WTC11 (cell line): Measurements from ENCODE around the gene TREH.

Experiments
- FOXP1 ChIP-seq: sonication (generic); formaldehyde crosslinking; IDR thresholded peaks from 2 replicates; pipeline ENCODE4 v1.8.0; 2022; ENCODE audit warnings: missing genetic modification reagents, mild to moderate bottlenecking, moderate library complexity, borderline replicate concordance
- IRF2 ChIP-seq: sonication (generic); formaldehyde crosslinking; IDR thresholded peaks from 2 replicates; pipeline ENCODE4 v1.8.0; 2022; ENCODE audit warnings: low read depth, missing genetic modification reagents, borderline replicate concordance
- RELA ChIP-seq: sonication (generic); formaldehyde crosslinking; IDR thresholded peaks from 2 replicates; pipeline ENCODE4 v1.8.1; 2022; ENCODE audit warnings: missing genetic modification reagents, mild to moderate bottlenecking, borderline replicate concordance
- TCF7 ChIP-seq: sonication (generic); formaldehyde crosslinking; IDR thresholded peaks from 2 replicates; pipeline ENCODE4 v1.8.0; 2022; ENCODE audit warnings: mild to moderate bottlenecking, low read depth, missing genetic modification reagents, moderate library complexity
- TP53 ChIP-seq: sonication (generic); formaldehyde crosslinking; IDR thresholded peaks from 2 replicates; pipeline ENCODE4 v1.8.1; 2023; ENCODE audit warnings: mild to moderate bottlenecking, missing genetic modification reagents
- ZNF263 ChIP-seq: sonication (generic); formaldehyde crosslinking; IDR thresholded peaks from 2 replicates; pipeline ENCODE4 v1.8.1; 2022; ENCODE audit warnings: low read depth, mild to moderate bottlenecking, moderate library complexity, missing genetic modification reagents
- TF ChIP-seq, protein P1 (sequence below): sonication (generic); formaldehyde crosslinking; IDR thresholded peaks from 2 replicates; pipeline ENCODE4 v1.8.1; 2022; ENCODE audit warnings: missing genetic modification reagents, borderline replicate concordance
- TF ChIP-seq, protein P2 (sequence below): sonication (generic); formaldehyde crosslinking; IDR thresholded peaks from 2 replicates; pipeline ENCODE4 v1.8.0; 2022; ENCODE audit warnings: mild to moderate bottlenecking, missing genetic modification reagents
- TF ChIP-seq, protein P3 (sequence below): fragments of 200-600 bp; IDR thresholded peaks from 2 replicates; pipeline ENCODE4 v1.8.0; 2022; ENCODE audit warnings: antibody characterized with exemption
- TF ChIP-seq, protein P4 (sequence below): sonication (generic); formaldehyde crosslinking; conservative IDR thresholded peaks from 2 replicates; pipeline ENCODE4 v1.8.1; 2023; ENCODE audit warnings: mild to moderate bottlenecking, low read depth, missing genetic modification reagents, moderate library complexity
- TF ChIP-seq, protein P5 (sequence below): sonication (generic); formaldehyde crosslinking; IDR thresholded peaks from 2 replicates; pipeline ENCODE4 v1.8.1; 2023; ENCODE audit warnings: mild to moderate bottlenecking, missing genetic modification reagents
- TF ChIP-seq, protein P6 (sequence below): sonication (generic); formaldehyde crosslinking; IDR thresholded peaks from 2 replicates; pipeline ENCODE4 v1.8.0; 2023; ENCODE audit warnings: missing genetic modification reagents
- TF ChIP-seq, protein P7 (sequence below): sonication (generic); formaldehyde crosslinking; IDR thresholded peaks from 2 replicates; pipeline ENCODE4 v1.8.0; 2022; ENCODE audit warnings: mild to moderate bottlenecking, missing genetic modification reagents
- TF ChIP-seq, protein P8 (sequence below): sonication (generic); formaldehyde crosslinking; IDR thresholded peaks from 2 replicates; pipeline ENCODE4 v1.8.1; 2022; ENCODE audit warnings: low read depth, missing genetic modification reagents, borderline replicate concordance

DNA sequence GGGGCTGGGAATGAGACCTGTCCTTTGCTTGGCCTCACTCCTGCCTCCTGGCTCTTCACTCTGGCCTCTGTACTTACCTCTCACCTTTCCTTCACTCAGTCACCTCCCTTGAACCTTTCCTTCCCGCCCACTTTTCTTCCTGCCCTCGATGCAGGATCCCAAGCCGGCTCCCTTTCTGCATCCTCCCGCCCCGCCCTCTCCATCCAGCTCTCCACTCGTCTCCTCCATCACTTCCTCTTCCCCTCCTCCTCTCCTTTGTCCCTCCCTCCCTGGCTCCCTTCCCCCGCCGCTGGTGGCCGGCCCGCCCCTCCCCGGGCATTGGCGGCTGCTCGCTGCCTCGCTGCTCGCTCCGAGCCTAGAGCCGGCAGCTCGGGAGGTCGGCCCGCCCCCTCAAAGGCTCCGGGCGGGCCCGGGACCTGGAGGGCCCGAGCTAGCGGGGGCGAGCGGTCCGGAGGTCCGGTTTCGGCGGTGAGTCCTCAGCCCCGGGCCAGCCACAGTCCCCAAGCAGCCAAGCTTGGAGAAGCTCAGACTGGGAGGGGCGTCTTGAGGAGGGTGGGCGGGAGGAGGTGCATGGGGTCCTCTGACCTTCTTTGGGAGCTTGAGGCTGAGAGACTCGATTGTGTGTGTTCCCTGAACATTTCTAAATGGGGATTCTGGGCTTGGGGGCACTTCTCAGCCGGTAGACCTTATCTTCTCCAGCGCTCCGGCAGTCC lies 58.2 kb downstream of the TREH start:
- TF ChIP-seq, protein P1, sequence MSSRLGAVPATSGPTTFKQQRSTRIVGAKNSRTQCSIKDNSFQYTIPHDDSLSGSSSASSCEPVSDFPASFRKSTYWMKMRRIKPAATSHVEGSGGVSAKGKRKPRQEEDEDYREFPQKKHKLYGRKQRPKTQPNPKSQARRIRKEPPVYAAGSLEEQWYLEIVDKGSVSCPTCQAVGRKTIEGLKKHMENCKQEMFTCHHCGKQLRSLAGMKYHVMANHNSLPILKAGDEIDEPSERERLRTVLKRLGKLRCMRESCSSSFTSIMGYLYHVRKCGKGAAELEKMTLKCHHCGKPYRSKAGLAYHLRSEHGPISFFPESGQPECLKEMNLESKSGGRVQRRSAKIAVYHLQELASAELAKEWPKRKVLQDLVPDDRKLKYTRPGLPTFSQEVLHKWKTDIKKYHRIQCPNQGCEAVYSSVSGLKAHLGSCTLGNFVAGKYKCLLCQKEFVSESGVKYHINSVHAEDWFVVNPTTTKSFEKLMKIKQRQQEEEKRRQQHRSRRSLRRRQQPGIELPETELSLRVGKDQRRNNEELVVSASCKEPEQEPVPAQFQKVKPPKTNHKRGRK (CRISPR knock-in tag): no peak
- TF ChIP-seq, protein P2, sequence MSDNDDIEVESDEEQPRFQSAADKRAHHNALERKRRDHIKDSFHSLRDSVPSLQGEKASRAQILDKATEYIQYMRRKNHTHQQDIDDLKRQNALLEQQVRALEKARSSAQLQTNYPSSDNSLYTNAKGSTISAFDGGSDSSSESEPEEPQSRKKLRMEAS (CRISPR knock-in tag): no peak; the same call in 1 of the 2 replicates
- TF ChIP-seq, protein P3, sequence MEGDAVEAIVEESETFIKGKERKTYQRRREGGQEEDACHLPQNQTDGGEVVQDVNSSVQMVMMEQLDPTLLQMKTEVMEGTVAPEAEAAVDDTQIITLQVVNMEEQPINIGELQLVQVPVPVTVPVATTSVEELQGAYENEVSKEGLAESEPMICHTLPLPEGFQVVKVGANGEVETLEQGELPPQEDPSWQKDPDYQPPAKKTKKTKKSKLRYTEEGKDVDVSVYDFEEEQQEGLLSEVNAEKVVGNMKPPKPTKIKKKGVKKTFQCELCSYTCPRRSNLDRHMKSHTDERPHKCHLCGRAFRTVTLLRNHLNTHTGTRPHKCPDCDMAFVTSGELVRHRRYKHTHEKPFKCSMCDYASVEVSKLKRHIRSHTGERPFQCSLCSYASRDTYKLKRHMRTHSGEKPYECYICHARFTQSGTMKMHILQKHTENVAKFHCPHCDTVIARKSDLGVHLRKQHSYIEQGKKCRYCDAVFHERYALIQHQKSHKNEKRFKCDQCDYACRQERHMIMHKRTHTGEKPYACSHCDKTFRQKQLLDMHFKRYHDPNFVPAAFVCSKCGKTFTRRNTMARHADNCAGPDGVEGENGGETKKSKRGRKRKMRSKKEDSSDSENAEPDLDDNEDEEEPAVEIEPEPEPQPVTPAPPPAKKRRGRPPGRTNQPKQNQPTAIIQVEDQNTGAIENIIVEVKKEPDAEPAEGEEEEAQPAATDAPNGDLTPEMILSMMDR: no peak
- TF ChIP-seq, protein P4, sequence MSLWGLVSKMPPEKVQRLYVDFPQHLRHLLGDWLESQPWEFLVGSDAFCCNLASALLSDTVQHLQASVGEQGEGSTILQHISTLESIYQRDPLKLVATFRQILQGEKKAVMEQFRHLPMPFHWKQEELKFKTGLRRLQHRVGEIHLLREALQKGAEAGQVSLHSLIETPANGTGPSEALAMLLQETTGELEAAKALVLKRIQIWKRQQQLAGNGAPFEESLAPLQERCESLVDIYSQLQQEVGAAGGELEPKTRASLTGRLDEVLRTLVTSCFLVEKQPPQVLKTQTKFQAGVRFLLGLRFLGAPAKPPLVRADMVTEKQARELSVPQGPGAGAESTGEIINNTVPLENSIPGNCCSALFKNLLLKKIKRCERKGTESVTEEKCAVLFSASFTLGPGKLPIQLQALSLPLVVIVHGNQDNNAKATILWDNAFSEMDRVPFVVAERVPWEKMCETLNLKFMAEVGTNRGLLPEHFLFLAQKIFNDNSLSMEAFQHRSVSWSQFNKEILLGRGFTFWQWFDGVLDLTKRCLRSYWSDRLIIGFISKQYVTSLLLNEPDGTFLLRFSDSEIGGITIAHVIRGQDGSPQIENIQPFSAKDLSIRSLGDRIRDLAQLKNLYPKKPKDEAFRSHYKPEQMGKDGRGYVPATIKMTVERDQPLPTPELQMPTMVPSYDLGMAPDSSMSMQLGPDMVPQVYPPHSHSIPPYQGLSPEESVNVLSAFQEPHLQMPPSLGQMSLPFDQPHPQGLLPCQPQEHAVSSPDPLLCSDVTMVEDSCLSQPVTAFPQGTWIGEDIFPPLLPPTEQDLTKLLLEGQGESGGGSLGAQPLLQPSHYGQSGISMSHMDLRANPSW (CRISPR knock-in tag): no peak
- TF ChIP-seq TCF7 (CRISPR knock-in tag): no peak
- no peak for TF ChIP-seq IRF2
- TF ChIP-seq, protein P5, sequence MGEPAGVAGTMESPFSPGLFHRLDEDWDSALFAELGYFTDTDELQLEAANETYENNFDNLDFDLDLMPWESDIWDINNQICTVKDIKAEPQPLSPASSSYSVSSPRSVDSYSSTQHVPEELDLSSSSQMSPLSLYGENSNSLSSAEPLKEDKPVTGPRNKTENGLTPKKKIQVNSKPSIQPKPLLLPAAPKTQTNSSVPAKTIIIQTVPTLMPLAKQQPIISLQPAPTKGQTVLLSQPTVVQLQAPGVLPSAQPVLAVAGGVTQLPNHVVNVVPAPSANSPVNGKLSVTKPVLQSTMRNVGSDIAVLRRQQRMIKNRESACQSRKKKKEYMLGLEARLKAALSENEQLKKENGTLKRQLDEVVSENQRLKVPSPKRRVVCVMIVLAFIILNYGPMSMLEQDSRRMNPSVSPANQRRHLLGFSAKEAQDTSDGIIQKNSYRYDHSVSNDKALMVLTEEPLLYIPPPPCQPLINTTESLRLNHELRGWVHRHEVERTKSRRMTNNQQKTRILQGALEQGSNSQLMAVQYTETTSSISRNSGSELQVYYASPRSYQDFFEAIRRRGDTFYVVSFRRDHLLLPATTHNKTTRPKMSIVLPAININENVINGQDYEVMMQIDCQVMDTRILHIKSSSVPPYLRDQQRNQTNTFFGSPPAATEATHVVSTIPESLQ (CRISPR knock-in tag): no peak
- TF ChIP-seq, protein P6, sequence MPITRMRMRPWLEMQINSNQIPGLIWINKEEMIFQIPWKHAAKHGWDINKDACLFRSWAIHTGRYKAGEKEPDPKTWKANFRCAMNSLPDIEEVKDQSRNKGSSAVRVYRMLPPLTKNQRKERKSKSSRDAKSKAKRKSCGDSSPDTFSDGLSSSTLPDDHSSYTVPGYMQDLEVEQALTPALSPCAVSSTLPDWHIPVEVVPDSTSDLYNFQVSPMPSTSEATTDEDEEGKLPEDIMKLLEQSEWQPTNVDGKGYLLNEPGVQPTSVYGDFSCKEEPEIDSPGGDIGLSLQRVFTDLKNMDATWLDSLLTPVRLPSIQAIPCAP: no peak
- TF ChIP-seq, protein P7, sequence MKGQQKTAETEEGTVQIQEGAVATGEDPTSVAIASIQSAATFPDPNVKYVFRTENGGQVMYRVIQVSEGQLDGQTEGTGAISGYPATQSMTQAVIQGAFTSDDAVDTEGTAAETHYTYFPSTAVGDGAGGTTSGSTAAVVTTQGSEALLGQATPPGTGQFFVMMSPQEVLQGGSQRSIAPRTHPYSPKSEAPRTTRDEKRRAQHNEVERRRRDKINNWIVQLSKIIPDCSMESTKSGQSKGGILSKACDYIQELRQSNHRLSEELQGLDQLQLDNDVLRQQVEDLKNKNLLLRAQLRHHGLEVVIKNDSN (CRISPR knock-in tag): no peak
- 0 out of 2 replicates have a peak, but pooled peaks have one; percentile 31 for TF ChIP-seq FOXP1 (CRISPR knock-in tag)
- TF ChIP-seq, protein P8, sequence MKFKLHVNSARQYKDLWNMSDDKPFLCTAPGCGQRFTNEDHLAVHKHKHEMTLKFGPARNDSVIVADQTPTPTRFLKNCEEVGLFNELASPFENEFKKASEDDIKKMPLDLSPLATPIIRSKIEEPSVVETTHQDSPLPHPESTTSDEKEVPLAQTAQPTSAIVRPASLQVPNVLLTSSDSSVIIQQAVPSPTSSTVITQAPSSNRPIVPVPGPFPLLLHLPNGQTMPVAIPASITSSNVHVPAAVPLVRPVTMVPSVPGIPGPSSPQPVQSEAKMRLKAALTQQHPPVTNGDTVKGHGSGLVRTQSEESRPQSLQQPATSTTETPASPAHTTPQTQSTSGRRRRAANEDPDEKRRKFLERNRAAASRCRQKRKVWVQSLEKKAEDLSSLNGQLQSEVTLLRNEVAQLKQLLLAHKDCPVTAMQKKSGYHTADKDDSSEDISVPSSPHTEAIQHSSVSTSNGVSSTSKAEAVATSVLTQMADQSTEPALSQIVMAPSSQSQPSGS (CRISPR knock-in tag): no peak
- no peak for TF ChIP-seq RELA
- TF ChIP-seq TP53 (CRISPR knock-in tag): peak; percentile 51; the same call in 1 of the 2 replicates
- TF ChIP-seq ZNF263: no peak
